ENCODE results near the gene RNF181. TPM values are rescaled to one million over a fixed set of nuclear protein-coding genes. Genes with fewer than 3 reads are reported as not detected.
"Not testable (repeated sequence)": the region's sequence is repeated elsewhere in the genome, so short reads cannot be mapped to it uniquely, and the experiment has no call there.

RNF181 gene
- total RNA-seq, 1 donor from 2014 or later: 78.8 TPM

GRCh38 chr2:85611705-85612587 is 16.4 kb downstream of the RNF181 start, which contains the start of gene C2orf68:
TSS of gene C2orf68 (minus strand) at chr2:85612066. CDS start at chr2:85611984, 82 bp downstream.
- Mint-ChIP-seq H3K4me3 (peak within 1 kb of the TSS; percentile 96), H3K9me3 (no peaks in the 10 kb centered on the region), H3K27me3 (no peaks in the 10 kb centered on the region), H3K36me3 (peaks cover 11% of the 10 kb centered on the region), H3K4me1 (ENCODE audit: unreplicated experiment) (no peaks in the 10 kb centered on the region), H3K27ac (peak within 1 kb of the TSS; percentile 89)
- TF ChIP-seq, protein P1, sequence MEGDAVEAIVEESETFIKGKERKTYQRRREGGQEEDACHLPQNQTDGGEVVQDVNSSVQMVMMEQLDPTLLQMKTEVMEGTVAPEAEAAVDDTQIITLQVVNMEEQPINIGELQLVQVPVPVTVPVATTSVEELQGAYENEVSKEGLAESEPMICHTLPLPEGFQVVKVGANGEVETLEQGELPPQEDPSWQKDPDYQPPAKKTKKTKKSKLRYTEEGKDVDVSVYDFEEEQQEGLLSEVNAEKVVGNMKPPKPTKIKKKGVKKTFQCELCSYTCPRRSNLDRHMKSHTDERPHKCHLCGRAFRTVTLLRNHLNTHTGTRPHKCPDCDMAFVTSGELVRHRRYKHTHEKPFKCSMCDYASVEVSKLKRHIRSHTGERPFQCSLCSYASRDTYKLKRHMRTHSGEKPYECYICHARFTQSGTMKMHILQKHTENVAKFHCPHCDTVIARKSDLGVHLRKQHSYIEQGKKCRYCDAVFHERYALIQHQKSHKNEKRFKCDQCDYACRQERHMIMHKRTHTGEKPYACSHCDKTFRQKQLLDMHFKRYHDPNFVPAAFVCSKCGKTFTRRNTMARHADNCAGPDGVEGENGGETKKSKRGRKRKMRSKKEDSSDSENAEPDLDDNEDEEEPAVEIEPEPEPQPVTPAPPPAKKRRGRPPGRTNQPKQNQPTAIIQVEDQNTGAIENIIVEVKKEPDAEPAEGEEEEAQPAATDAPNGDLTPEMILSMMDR (conservative IDR thresholded peaks at IDR 0.05): no peak
- DNase-seq (ENCODE audit: extremely low spot score, unreplicated experiment): peak; percentile 91

- no peak for DNase-seq (ENCODE audit: extremely low spot score, unreplicated experiment)
- no peaks in the 10 kb centered on the region for H3K9me3 Mint-ChIP-seq
- peaks cover 6% of the 10 kb centered on the region for H3K4me1 Mint-ChIP-seq (ENCODE audit: unreplicated experiment)
- peak overlapping the region; percentile 60 for H3K4me3 Mint-ChIP-seq
- peaks cover 6% of the 10 kb centered on the region for H3K36me3 Mint-ChIP-seq
- H3K27me3 Mint-ChIP-seq: no peaks in the 10 kb centered on the region
- TF ChIP-seq, protein P1 (conservative IDR thresholded peaks at IDR 0.05): no peak
- peak overlapping the region; percentile 50 for H3K27ac Mint-ChIP-seq
Measured at GRCh38 chr2:85613717-85614515, 18.4 kb downstream of the RNF181 start.

DNA sequence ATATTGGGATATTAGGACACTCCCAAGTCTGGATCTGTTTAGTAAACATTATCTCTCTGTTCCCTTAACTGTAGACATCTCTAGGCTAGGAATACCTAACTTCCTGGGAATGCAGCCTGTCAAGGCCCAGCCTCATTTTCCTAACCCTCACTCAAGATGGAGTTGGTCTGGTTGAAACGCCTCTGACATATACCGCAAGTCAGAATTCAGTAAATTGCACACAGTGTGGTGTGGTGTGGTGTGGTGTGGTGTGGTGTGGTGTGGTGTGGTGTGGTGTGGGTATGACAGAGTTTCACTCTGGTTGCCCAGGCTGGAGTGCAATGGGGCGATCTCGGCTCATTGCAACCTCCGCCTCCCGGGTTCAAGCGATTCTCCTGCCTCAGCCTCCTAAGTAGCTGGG is 19.2 kb downstream of the RNF181 start:
- peak overlapping the region; percentile 67 for H3K4me3 Mint-ChIP-seq
- DNase-seq (ENCODE audit: extremely low spot score, unreplicated experiment); H3K36me3 Mint-ChIP-seq; H3K27me3 Mint-ChIP-seq; H3K9me3 Mint-ChIP-seq; H3K27ac Mint-ChIP-seq: not testable (repeated sequence)
- H3K4me1 Mint-ChIP-seq (ENCODE audit: unreplicated experiment): peaks cover 11% of the 10 kb centered on the region

DNA sequence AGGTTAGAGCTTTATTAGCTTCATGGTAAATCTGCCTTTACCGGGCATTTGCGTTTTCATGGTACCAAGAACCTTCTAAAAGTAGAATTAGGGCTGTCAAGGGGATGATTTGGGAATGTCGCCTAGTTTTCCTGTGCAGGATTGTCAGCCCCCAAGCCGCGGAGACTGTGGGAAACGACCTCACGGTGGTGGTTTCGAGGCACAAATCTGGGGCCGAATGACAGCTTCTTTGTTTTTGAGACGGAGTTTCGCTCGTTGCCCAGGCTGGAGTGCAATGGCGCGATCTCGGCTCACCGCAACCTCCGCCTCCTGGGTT is 19.8 kb downstream of the RNF181 start:
- TF ChIP-seq, protein P1 (conservative IDR thresholded peaks at IDR 0.05): no peak
- no peak for DNase-seq (ENCODE audit: extremely low spot score, unreplicated experiment)
- H3K9me3 Mint-ChIP-seq: no peaks in the 10 kb centered on the region
- H3K27me3 Mint-ChIP-seq: no peaks in the 10 kb centered on the region
- peaks cover 6% of the 10 kb centered on the region for H3K36me3 Mint-ChIP-seq
- H3K4me3 Mint-ChIP-seq: no peak overlapping the region
- peaks cover 11% of the 10 kb centered on the region for H3K4me1 Mint-ChIP-seq (ENCODE audit: unreplicated experiment)
- H3K27ac Mint-ChIP-seq: no peak overlapping the region

GRCh38 chr2:85617723-85618122 is 22.2 kb downstream of the RNF181 start:
- Mint-ChIP-seq H3K4me1 (ENCODE audit: unreplicated experiment) (peaks cover 11% of the 10 kb centered on the region), H3K27ac (peak overlapping the region; percentile 75), H3K4me3 (peak overlapping the region; percentile 96), H3K36me3 (peaks cover 12% of the 10 kb centered on the region)
- H3K9me3 Mint-ChIP-seq; H3K27me3 Mint-ChIP-seq; DNase-seq (ENCODE audit: extremely low spot score, unreplicated experiment): not testable (repeated sequence)

GRCh38 chr2:85619617-85620016 is 24.1 kb downstream of the RNF181 start:
- Mint-ChIP-seq H3K36me3 (peaks cover 20% of the 10 kb centered on the region), H3K27ac (peak overlapping the region; percentile 61), H3K4me3 (peak overlapping the region; percentile 59), H3K27me3 (no peaks in the 10 kb centered on the region), H3K9me3 (no peaks in the 10 kb centered on the region), H3K4me1 (ENCODE audit: unreplicated experiment) (peaks cover 11% of the 10 kb centered on the region)
- TF ChIP-seq, protein P1 (conservative IDR thresholded peaks at IDR 0.05): no peak
- DNase-seq (ENCODE audit: extremely low spot score, unreplicated experiment): no peak

Data from type B pancreatic cell (in vitro differentiated cells).